GM21717 (cell line): ENCODE measurements around the gene ARL5A.
"Not testable (repeated sequence)": the region's sequence is repeated elsewhere in the genome, so short reads cannot be mapped to it uniquely, and the experiment has no call there.

Experiments used
- ATAC-seq: cut with Tn5 transposase; IDR thresholded peaks from one replicate; pipeline ENCODE4 v1.9.1; 2021; ENCODE audit warnings: mild to moderate bottlenecking, moderate library complexity; ENCODE audit not compliant: unreplicated experiment

ARL5A gene, protein sequence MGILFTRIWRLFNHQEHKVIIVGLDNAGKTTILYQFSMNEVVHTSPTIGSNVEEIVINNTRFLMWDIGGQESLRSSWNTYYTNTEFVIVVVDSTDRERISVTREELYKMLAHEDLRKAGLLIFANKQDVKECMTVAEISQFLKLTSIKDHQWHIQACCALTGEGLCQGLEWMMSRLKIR

GRCh38 chr2:151828143-151828889, at the start of gene ARL5A:
ARL5A (minus strand) TSS chr2:151828421; CDS start chr2:151828176, 245 bp downstream.
- ATAC-seq, result peak; percentile 94

DNA sequence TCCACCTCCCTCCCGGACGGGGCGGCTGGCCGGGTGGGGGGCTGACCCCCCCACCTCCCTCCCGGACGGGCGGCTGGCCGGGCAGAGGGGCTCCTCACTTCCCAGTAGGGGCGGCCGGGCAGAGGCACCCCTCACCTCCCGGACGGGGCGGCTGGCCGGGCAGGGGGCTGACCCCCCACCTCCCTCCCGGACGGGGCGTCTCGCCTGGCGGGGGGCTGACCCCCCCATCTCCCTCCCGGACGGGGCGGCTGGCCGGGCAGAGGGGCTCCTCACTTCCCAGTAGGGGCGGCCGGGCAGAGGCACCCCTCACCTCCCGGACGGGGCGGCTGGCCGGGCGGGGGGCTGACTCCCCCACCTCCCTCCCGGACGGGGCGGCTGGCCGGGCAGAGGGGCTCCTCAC, 47.4 kb upstream of the ARL5A start:
- ATAC-seq, result not testable (repeated sequence)

DNA sequence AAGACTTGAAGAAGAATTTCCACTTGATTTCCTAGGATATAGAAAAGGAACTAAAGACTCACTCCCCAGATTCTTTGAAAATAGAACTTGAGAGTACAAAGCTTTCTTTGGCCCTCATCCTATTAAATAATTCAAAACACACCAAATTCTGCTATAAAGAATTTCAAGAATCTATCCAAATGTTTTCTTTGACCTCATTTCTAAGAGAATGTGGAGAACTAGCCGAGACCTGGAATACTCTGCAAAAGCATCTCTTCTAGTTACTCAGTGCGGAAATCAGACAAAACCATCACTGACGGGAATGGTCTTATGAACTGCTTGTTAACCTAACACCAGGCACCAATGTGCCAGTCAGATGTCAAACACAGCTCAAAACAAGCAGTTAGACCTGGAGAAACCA, 44.2 kb upstream of the ARL5A start:
- no peak for ATAC-seq

DNA sequence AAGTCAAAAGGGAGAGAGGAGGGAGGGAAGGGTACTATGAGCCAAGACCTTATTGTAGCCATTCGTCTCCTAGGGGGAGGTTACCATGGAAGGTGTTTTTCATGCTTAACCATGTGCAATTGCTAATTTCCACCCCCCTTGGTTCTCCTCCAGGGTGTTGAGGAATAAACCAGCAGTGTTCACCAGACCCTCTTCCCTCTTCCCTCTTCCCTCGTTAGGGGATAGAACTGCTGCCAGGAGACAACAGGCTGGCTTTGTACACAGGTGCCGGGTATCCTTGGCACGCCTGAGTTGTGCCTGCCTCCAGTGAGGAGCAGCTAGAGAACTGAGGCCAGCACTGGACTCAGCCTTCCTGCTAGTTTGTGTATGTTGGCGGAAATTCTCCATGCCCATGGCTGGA, 41.1 kb upstream of the ARL5A start:
- ATAC-seq, result no peak

- peak; percentile 98 for ATAC-seq
Observed at GRCh38 chr2:151862700-151863099, 34.5 kb upstream of the ARL5A start.

DNA sequence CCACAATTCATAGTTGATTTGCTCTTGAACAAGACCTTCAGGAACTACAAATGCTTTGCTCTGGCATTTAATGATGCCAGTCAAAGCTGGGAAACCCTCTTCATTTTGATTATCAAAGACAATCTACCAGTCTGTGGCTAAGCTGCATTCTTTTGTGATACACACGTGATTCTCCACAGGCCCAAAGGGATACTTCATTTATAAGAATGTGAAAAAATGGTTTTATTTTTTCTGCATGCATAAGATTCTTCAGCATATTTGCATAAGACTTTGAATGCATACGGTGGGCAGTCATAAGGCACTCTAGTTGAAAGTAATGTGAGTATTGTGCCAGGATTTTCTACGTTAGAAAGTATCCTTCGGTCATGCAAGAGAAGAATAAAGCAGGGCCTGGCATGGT, 33.0 kb upstream of the ARL5A start:
- no peak for ATAC-seq

GRCh38 chr2:151860613-151861146, 32.5 kb upstream of the ARL5A start:
- no peak for ATAC-seq

GRCh38 chr2:151860210-151860609, 32.0 kb upstream of the ARL5A start:
- no peak for ATAC-seq

GRCh38 chr2:151857650-151858049, 29.4 kb upstream of the ARL5A start:
- ATAC-seq, result no peak

DNA sequence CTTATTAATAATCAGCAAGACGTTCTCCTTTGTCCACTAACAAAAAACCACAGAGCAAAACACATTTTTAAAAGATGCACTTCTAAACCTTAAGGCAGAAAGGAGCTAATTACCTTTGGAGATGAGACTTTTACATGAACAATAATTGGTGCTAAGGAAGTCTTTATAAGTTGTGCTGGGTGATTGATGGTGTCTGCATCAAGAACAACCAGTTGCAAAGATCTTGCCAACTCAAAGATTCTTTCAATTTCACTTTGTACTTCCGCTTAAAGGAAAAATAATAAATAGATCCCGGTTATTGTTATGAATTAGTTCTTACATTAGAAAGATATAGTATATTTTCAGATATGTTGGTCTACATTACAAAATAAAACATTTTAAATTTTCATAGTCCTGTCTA, 26.9 kb upstream of the ARL5A start:
- ATAC-seq, result no peak

- ATAC-seq, result no peak
Observed at GRCh38 chr2:151853070-151853758, 25.0 kb upstream of the ARL5A start.

GRCh38 chr2:151852260-151853069, 24.2 kb upstream of the ARL5A start:
- ATAC-seq, result no peak

GRCh38 chr2:151851761-151852160, 23.5 kb upstream of the ARL5A start:
- no peak for ATAC-seq

- no peak for ATAC-seq
Observed at GRCh38 chr2:151849413-151850010, 21.3 kb upstream of the ARL5A start.

DNA sequence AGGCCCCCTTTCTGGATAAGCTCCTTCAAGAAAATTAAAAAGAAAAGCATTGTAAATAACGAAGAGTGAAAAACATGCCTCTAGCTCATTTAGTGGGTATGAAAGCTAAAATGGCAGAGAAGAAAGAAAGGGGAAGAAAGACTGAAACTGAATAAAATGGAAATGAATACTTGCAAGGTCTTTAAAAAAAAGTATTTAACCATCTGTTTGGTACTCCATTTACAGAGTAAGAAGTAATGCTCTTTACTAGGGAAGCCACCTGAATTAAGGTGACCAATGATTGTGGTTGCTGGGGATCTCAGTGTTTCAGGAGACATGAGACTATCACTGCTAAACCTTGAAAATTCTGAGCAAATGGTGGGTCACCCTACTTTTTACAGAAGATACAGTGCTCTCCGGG, 17.7 kb upstream of the ARL5A start:
- peak; percentile 64 for ATAC-seq

- ATAC-seq, result no peak
Observed at GRCh38 chr2:151845481-151845880, 17.3 kb upstream of the ARL5A start.

- ATAC-seq, result no peak
Observed at GRCh38 chr2:151844211-151844896, 16.1 kb upstream of the ARL5A start.

- ATAC-seq, result no peak
Observed at GRCh38 chr2:151843691-151844061, 15.5 kb upstream of the ARL5A start.

DNA sequence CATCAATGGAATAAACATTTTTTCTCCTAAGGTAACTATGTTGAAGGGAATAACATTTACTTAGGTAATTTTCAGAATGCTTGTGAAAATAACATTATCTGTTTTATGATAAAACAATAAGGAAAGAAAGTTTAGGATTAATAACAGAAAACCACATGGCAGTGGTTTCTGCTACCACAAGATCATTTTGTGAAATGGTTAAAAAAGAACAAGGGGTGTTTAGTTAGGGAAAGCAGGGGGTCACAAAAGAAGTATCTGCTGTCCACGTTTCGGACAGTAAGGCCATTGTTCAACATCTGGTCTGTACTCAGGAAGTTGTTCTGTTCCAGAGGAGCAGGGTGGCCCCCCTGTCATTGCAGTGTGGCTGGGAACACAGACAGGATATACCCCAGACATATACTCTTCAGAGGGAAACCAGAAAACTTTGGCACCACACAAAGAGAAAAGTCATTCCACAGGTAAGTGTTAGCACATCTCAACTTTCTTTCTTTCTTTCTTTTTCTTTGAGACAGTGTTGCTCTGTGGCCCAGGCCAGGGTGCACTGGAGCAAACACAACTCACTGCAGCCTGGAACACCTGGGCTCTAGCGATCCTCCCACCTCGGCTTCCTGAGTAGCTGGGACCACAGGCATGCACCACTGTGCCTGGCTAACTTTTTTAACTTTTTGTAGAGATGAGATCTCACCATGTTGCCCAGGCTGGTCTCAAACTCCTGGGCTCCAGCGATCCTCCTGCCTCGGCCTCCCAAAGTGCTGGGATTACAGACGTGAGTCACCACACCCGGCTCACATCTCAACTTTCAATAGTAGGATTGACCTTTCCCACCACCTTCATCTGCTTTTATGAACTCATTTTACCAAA, 14.8 kb upstream of the ARL5A start:
- peak; percentile 35 for ATAC-seq
